ENCODE results near the gene GREM2. TPM values are rescaled to one million over a fixed set of nuclear protein-coding genes. Genes with fewer than 3 reads are reported as not detected.

Gene GREM2
- total RNA-seq, 1 donor from 2014 or later = 2.6 TPM

DNA sequence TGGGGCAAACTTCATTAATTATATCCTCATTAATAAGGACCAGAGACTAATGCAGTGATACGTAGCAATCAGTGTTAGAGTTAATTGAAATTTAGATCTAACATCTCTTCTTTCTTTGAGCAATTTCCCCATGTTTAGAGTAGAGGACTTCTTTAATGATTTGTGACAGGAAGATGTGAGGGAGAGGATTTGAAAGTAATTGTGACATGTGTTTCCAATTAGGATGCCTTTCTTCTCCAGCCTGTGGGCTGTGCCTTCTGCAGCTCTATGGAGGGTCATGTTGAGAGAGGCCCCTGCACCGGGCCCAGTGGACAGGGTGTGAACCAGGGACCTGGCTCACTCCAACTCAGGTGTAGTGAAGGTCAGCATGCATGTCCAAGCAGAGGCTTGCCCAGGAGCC lies 103.0 kb downstream of the GREM2 start:
- Histone ChIP-seq H3K36me3 (ENCODE audit: control insufficient read depth in 3 of 3, insufficient read depth in 3 of 3, low read length in 3 of 3) (no peaks in the 10 kb centered on the region), H3K9ac (ENCODE audit: low read depth in 1 of 3, low read length in 3 of 3) (no peak overlapping the region), H3K4me1 (ENCODE audit: control insufficient read depth in 3 of 3, insufficient read depth in 3 of 3, low read length in 3 of 3) (peaks cover 0 to 2% (median 0%) of the 10 kb centered on the region in 3 donors), H3K27ac (ENCODE audit: low read depth, low read length) (no peak overlapping the region), H3K27me3 (ENCODE audit: control insufficient read depth in 3 of 3, insufficient read depth in 3 of 3, low read length in 3 of 3) (no peaks in the 10 kb centered on the region), H3K4me3 (ENCODE audit: low read length in 3 of 3) (no peak overlapping the region), H3K9me3 (ENCODE audit: control insufficient read depth in 3 of 3, low read length in 3 of 3) (no peaks in the 10 kb centered on the region)

- H3K4me1 ChIP-seq (ENCODE audit: control insufficient read depth in 3 of 3, insufficient read depth in 3 of 3, low read length in 3 of 3) = peaks cover 0 to 2% (median 0%) of the 10 kb centered on the region in 3 donors
- no peaks in the 10 kb centered on the region for H3K9me3 ChIP-seq (ENCODE audit: control insufficient read depth in 3 of 3, low read length in 3 of 3)
- H3K27me3 ChIP-seq (ENCODE audit: control insufficient read depth in 3 of 3, insufficient read depth in 3 of 3, low read length in 3 of 3) = no peaks in the 10 kb centered on the region
- no peak overlapping the region for H3K4me3 ChIP-seq (ENCODE audit: low read length in 3 of 3)
- H3K27ac ChIP-seq (ENCODE audit: low read depth, low read length) = no peak overlapping the region
- H3K9ac ChIP-seq (ENCODE audit: low read depth in 1 of 3, low read length in 3 of 3) = no peak overlapping the region
- H3K36me3 ChIP-seq (ENCODE audit: control insufficient read depth in 3 of 3, insufficient read depth in 3 of 3, low read length in 3 of 3) = no peaks in the 10 kb centered on the region
These were observed 103.8 kb downstream of the GREM2 start for GRCh38 chr1:240508201-240508600.

GRCh38 chr1:240506176-240506575 lies 105.8 kb downstream of the GREM2 start:
- Histone ChIP-seq H3K4me3 (ENCODE audit: low read length in 3 of 3) (no peak overlapping the region), H3K9me3 (ENCODE audit: control insufficient read depth in 3 of 3, low read length in 3 of 3) (no peaks in the 10 kb centered on the region), H3K27ac (ENCODE audit: low read depth, low read length) (no peak overlapping the region), H3K4me1 (ENCODE audit: control insufficient read depth in 3 of 3, insufficient read depth in 3 of 3, low read length in 3 of 3) (peaks cover 0 to 2% (median 0%) of the 10 kb centered on the region in 3 donors), H3K9ac (ENCODE audit: low read depth in 1 of 3, low read length in 3 of 3) (no peak overlapping the region), H3K27me3 (ENCODE audit: control insufficient read depth in 3 of 3, insufficient read depth in 3 of 3, low read length in 3 of 3) (no peaks in the 10 kb centered on the region), H3K36me3 (ENCODE audit: control insufficient read depth in 3 of 3, insufficient read depth in 3 of 3, low read length in 3 of 3) (no peaks in the 10 kb centered on the region)

DNA sequence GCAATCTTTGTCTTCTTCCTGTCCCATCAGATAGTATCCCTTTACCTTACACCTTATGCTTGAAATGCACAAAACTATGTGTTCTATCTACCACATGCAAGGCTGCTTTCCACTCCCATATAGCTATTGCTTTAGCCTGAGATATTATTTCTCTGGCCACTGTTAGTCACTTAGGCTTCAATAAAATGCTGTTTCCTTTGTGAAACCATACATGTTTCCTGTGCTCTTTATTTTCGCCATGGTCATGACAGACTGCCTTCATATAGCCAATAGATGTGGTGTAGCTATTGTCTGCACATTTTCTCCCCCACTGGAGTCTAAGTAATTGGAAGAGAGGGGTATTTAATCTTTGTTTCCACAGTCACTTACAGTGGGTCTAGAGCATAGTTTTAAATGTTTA lies 108.4 kb downstream of the GREM2 start:
- no peaks in the 10 kb centered on the region for H3K4me1 ChIP-seq (ENCODE audit: control insufficient read depth in 3 of 3, insufficient read depth in 3 of 3, low read length in 3 of 3)
- H3K27ac ChIP-seq (ENCODE audit: low read depth, low read length) = no peak overlapping the region
- no peaks in the 10 kb centered on the region for H3K36me3 ChIP-seq (ENCODE audit: control insufficient read depth in 3 of 3, insufficient read depth in 3 of 3, low read length in 3 of 3)
- no peaks in the 10 kb centered on the region for H3K9me3 ChIP-seq (ENCODE audit: control insufficient read depth in 3 of 3, low read length in 3 of 3)
- H3K27me3 ChIP-seq (ENCODE audit: control insufficient read depth in 3 of 3, insufficient read depth in 3 of 3, low read length in 3 of 3) = no peaks in the 10 kb centered on the region
- no peak overlapping the region for H3K4me3 ChIP-seq (ENCODE audit: low read length in 3 of 3)
- H3K9ac ChIP-seq (ENCODE audit: low read depth in 1 of 3, low read length in 3 of 3) = no peak overlapping the region

GRCh38 chr1:240503036-240503435 lies 108.9 kb downstream of the GREM2 start:
- Histone ChIP-seq H3K36me3 (ENCODE audit: control insufficient read depth in 3 of 3, insufficient read depth in 3 of 3, low read length in 3 of 3) (no peaks in the 10 kb centered on the region), H3K4me3 (ENCODE audit: low read length in 3 of 3) (no peak overlapping the region), H3K9me3 (ENCODE audit: control insufficient read depth in 3 of 3, low read length in 3 of 3) (no peaks in the 10 kb centered on the region), H3K27me3 (ENCODE audit: control insufficient read depth in 3 of 3, insufficient read depth in 3 of 3, low read length in 3 of 3) (no peaks in the 10 kb centered on the region), H3K9ac (ENCODE audit: low read depth in 1 of 3, low read length in 3 of 3) (no peak overlapping the region), H3K27ac (ENCODE audit: low read depth, low read length) (no peak overlapping the region), H3K4me1 (ENCODE audit: control insufficient read depth in 3 of 3, insufficient read depth in 3 of 3, low read length in 3 of 3) (no peaks in the 10 kb centered on the region)

- Histone ChIP-seq H3K36me3 (ENCODE audit: control insufficient read depth in 3 of 3, insufficient read depth in 3 of 3, low read length in 3 of 3) (no peaks in the 10 kb centered on the region), H3K27ac (ENCODE audit: low read depth, low read length) (no peak overlapping the region), H3K4me3 (ENCODE audit: low read length in 3 of 3) (no peak overlapping the region), H3K4me1 (ENCODE audit: control insufficient read depth in 3 of 3, insufficient read depth in 3 of 3, low read length in 3 of 3) (no peaks in the 10 kb centered on the region), H3K9me3 (ENCODE audit: control insufficient read depth in 3 of 3, low read length in 3 of 3) (no peaks in the 10 kb centered on the region), H3K9ac (ENCODE audit: low read depth in 1 of 3, low read length in 3 of 3) (no peak overlapping the region), H3K27me3 (ENCODE audit: control insufficient read depth in 3 of 3, insufficient read depth in 3 of 3, low read length in 3 of 3) (no peaks in the 10 kb centered on the region)
These were observed 110.8 kb downstream of the GREM2 start for GRCh38 chr1:240501115-240501514.

- Histone ChIP-seq H3K27me3 (ENCODE audit: control insufficient read depth in 3 of 3, insufficient read depth in 3 of 3, low read length in 3 of 3) (no peaks in the 10 kb centered on the region), H3K9ac (ENCODE audit: low read depth in 1 of 3, low read length in 3 of 3) (no peak overlapping the region), H3K27ac (ENCODE audit: low read depth, low read length) (no peak overlapping the region), H3K4me3 (ENCODE audit: low read length in 3 of 3) (no peak overlapping the region), H3K9me3 (ENCODE audit: control insufficient read depth in 3 of 3, low read length in 3 of 3) (no peaks in the 10 kb centered on the region), H3K36me3 (ENCODE audit: control insufficient read depth in 3 of 3, insufficient read depth in 3 of 3, low read length in 3 of 3) (no peaks in the 10 kb centered on the region), H3K4me1 (ENCODE audit: control insufficient read depth in 3 of 3, insufficient read depth in 3 of 3, low read length in 3 of 3) (no peaks in the 10 kb centered on the region)
These were observed 111.3 kb downstream of the GREM2 start for GRCh38 chr1:240500647-240501046.

- Histone ChIP-seq H3K4me3 (ENCODE audit: low read length in 3 of 3) (no peak overlapping the region), H3K27me3 (ENCODE audit: control insufficient read depth in 3 of 3, insufficient read depth in 3 of 3, low read length in 3 of 3) (no peaks in the 10 kb centered on the region), H3K9ac (ENCODE audit: low read depth in 1 of 3, low read length in 3 of 3) (no peak overlapping the region), H3K9me3 (ENCODE audit: control insufficient read depth in 3 of 3, low read length in 3 of 3) (no peaks in the 10 kb centered on the region), H3K36me3 (ENCODE audit: control insufficient read depth in 3 of 3, insufficient read depth in 3 of 3, low read length in 3 of 3) (no peaks in the 10 kb centered on the region), H3K27ac (ENCODE audit: low read depth, low read length) (no peak overlapping the region), H3K4me1 (ENCODE audit: control insufficient read depth in 3 of 3, insufficient read depth in 3 of 3, low read length in 3 of 3) (no peaks in the 10 kb centered on the region)
These were observed 112.9 kb downstream of the GREM2 start for GRCh38 chr1:240499012-240499411.

- Histone ChIP-seq H3K9me3 (ENCODE audit: control insufficient read depth in 3 of 3, low read length in 3 of 3) (no peaks in the 10 kb centered on the region), H3K4me3 (ENCODE audit: low read length in 3 of 3) (no peak overlapping the region), H3K36me3 (ENCODE audit: control insufficient read depth in 3 of 3, insufficient read depth in 3 of 3, low read length in 3 of 3) (no peaks in the 10 kb centered on the region), H3K27me3 (ENCODE audit: control insufficient read depth in 3 of 3, insufficient read depth in 3 of 3, low read length in 3 of 3) (no peaks in the 10 kb centered on the region), H3K4me1 (ENCODE audit: control insufficient read depth in 3 of 3, insufficient read depth in 3 of 3, low read length in 3 of 3) (no peaks in the 10 kb centered on the region), H3K9ac (ENCODE audit: low read depth in 1 of 3, low read length in 3 of 3) (no peak overlapping the region), H3K27ac (ENCODE audit: low read depth, low read length) (no peak overlapping the region)
These were observed 113.6 kb downstream of the GREM2 start for GRCh38 chr1:240498335-240498734.

DNA sequence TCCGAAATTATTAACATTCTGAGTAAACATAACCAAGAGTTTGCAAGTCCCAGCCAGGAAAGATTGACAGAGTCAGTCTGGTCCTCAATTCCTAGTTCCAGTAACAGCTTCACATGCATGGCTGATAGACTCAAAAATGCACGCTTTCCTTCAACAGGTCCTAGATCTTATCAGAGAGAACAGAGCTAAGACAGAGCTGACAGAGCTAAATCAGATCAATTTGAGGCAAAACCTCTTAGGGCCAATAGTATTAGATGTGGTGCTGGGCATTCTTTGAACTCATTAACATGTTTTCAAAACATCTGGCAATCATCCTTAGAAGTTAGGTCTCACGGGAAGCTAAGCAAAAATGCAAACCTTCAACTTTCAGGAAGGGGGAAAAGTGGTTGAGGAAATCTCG lies 114.0 kb downstream of the GREM2 start:
- no peak overlapping the region for H3K9ac ChIP-seq (ENCODE audit: low read depth in 1 of 3, low read length in 3 of 3)

DNA sequence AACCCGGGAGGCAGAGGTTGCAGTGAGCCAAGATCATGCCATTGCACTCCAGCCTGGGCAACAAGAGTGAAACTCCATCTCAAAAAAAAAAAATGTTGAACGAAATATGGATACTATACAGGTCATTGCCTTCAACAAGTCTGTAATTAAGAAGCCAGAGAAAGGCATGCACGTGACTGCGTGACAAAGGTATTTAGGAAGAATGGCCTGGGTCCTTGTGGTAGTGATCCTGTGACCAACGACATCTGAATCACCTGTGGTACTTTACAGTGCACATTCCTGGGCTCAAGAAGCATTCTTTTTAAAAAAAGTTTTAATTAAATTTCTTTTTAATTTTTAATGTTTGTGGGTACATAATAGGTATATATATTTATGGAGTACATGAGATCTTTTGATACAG lies 115.0 kb downstream of the GREM2 start:
- Histone ChIP-seq H3K4me1 (ENCODE audit: control insufficient read depth in 3 of 3, insufficient read depth in 3 of 3, low read length in 3 of 3) (no peaks in the 10 kb centered on the region), H3K36me3 (ENCODE audit: control insufficient read depth in 3 of 3, insufficient read depth in 3 of 3, low read length in 3 of 3) (no peaks in the 10 kb centered on the region), H3K9me3 (ENCODE audit: control insufficient read depth in 3 of 3, low read length in 3 of 3) (no peaks in the 10 kb centered on the region), H3K27ac (ENCODE audit: low read depth, low read length) (no peak overlapping the region), H3K27me3 (ENCODE audit: control insufficient read depth in 3 of 3, insufficient read depth in 3 of 3, low read length in 3 of 3) (no peaks in the 10 kb centered on the region), H3K9ac (ENCODE audit: low read depth in 1 of 3, low read length in 3 of 3) (no peak overlapping the region), H3K4me3 (ENCODE audit: low read length in 3 of 3) (no peak overlapping the region)

More for the DNA sequence above, 114.0 kb downstream of the GREM2 start:
- Histone ChIP-seq H3K36me3 (ENCODE audit: control insufficient read depth in 3 of 3, insufficient read depth in 3 of 3, low read length in 3 of 3) (no peaks in the 10 kb centered on the region), H3K4me1 (ENCODE audit: control insufficient read depth in 3 of 3, insufficient read depth in 3 of 3, low read length in 3 of 3) (no peaks in the 10 kb centered on the region), H3K27me3 (ENCODE audit: control insufficient read depth in 3 of 3, insufficient read depth in 3 of 3, low read length in 3 of 3) (no peaks in the 10 kb centered on the region), H3K9me3 (ENCODE audit: control insufficient read depth in 3 of 3, low read length in 3 of 3) (no peaks in the 10 kb centered on the region), H3K4me3 (ENCODE audit: low read length in 3 of 3) (no peak overlapping the region), H3K27ac (ENCODE audit: low read depth, low read length) (no peak overlapping the region)

Data from skeletal muscle tissue (tissue), 4 donors.